Measurements from ENCODE around the gene UNC13B. TPM values are rescaled to one million over a fixed set of nuclear protein-coding genes. Genes with fewer than 3 reads are reported as not detected.

UNC13B gene
- total and polyA plus RNA-seq, 2 donors (not counting 3 experiments of a cell fraction or from before 2014, with no cell fraction given): 30.1 to 46.2 TPM

DNA sequence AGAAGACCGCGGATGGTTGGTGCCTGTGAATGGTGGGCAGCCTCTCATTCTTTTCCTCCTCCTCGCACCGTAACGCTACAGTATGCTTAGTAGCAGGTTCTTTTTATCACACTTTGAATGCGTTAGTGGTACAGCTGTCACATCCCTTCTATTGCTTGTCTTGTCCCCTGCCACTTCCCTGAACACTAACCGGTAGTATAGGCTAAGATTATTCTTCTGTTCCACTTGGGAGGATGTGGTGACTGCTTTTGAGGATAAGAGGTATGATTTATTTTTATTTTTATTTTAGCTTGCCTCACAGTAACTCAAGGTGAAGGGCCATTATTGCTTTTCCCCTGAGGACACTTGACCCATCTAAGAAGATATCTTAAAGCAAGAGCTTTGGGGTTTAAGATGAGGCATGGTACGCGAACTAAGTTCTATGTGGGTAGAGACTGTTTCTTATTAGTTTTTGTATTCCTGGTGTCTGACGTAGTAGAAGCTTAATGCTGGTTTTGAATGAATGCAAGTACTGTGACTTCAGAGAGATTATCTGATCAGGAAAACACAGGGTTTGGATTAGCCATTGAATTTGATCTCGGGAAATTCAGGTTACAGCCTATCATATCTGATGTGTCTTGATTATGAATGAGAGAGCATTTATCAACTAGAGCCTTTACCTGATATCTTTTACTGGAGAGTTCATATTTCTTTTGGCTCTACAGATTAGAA is 951 bp downstream of the UNC13B start:
- TF ChIP-seq POLR2A (IDR thresholded peaks at IDR 0.05; ENCODE audit: low read depth, low read length) (no peak), POLR2AphosphoS5 (IDR thresholded peaks at IDR 0.05; ENCODE audit: insufficient read depth, low read depth, low read length) (no peak), FOS (IDR thresholded peaks at IDR 0.05; ENCODE audit: borderline replicate concordance, insufficient read depth, low read length) (no peak), GATA2 (IDR thresholded peaks at IDR 0.05; ENCODE audit: insufficient read depth, insufficient read length, low read depth, low read length) (peak; percentile 15)
- TF ChIP-seq, protein P1, sequence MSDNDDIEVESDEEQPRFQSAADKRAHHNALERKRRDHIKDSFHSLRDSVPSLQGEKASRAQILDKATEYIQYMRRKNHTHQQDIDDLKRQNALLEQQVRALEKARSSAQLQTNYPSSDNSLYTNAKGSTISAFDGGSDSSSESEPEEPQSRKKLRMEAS (IDR thresholded peaks at IDR 0.05; ENCODE audit: insufficient read depth, insufficient read length): no peak
- peak overlapping the region; percentile 95 for H2AFZ ChIP-seq (ENCODE audit: low read depth, low read length)

DNA sequence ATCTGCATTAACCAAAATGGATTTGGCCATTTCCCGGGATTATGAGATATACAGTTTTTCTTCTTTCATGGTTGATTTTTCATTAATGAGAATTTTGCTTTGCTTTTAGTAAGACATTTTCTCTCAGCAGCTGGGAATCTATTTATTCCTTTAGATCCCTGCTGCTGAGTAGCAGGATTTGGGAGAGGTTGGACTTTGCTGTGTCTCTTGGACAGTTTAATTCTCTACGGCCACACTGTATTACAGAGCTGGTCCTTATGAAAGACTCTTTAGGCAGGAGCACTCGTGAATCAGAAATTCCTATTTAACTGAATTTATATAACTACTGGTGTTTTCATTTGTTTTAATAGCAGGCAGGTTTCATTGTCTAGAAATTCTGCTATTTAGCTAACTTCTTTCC is 1.6 kb downstream of the UNC13B start:
- peaks cover 38% of the 10 kb centered on the region for H3K79me2 ChIP-seq (ENCODE audit: control insufficient read depth, insufficient read depth, low read length)
- no peak for TF ChIP-seq GATA2 (IDR thresholded peaks at IDR 0.05; ENCODE audit: insufficient read depth, insufficient read length, low read depth, low read length)
- TF ChIP-seq, protein P2, sequence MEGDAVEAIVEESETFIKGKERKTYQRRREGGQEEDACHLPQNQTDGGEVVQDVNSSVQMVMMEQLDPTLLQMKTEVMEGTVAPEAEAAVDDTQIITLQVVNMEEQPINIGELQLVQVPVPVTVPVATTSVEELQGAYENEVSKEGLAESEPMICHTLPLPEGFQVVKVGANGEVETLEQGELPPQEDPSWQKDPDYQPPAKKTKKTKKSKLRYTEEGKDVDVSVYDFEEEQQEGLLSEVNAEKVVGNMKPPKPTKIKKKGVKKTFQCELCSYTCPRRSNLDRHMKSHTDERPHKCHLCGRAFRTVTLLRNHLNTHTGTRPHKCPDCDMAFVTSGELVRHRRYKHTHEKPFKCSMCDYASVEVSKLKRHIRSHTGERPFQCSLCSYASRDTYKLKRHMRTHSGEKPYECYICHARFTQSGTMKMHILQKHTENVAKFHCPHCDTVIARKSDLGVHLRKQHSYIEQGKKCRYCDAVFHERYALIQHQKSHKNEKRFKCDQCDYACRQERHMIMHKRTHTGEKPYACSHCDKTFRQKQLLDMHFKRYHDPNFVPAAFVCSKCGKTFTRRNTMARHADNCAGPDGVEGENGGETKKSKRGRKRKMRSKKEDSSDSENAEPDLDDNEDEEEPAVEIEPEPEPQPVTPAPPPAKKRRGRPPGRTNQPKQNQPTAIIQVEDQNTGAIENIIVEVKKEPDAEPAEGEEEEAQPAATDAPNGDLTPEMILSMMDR (IDR thresholded peaks at IDR 0.05; ENCODE audit: extremely low read depth in 1 of 2, insufficient read depth in 1 of 2, low read depth in 1 of 2, low read length in 2 of 2): no peak
- H3K36me3 ChIP-seq (ENCODE audit: control insufficient read depth in 2 of 2, extremely low read depth in 1 of 2, insufficient read depth in 2 of 2, low read length in 2 of 2): no peaks in the 10 kb centered on the region
- H2AFZ ChIP-seq (ENCODE audit: low read depth, low read length): no peak overlapping the region
- dilution Hi-C loops (cut with MboI; ENCODE audit: extremely low pct_ligation_motif_present, low sequenced_read_pairs): no loop called here
- H3K4me3 ChIP-seq (replicated peaks in 1 of 3; ENCODE audit: insufficient read depth in 1 of 3, low read depth in 1 of 3, low read length in 3 of 3): peak overlapping the region in 2 of 3 experiments; percentile 94 to 95
- FAIRE-seq (no peak), DNase-seq (ENCODE audit: low read depth, low spot score) (peak; percentile 4)
- H3K27me3 ChIP-seq (ENCODE audit: control insufficient read depth in 2 of 2, insufficient read depth in 2 of 2, low read length in 2 of 2): no peaks in the 10 kb centered on the region
- CTCF ChIA-PET: interaction anchor here (0.6 to 3.1 kb wide), 6 partner anchors 9 to 390 kb away, joined by 3 to 39 read pairs (median 8); partner anchors contain the start of gene ATOSB
- peak overlapping the region; percentile 94 for H3K4me2 ChIP-seq (ENCODE audit: insufficient read depth, low read length)
- H3K9me3 ChIP-seq (replicated peaks; ENCODE audit: control insufficient read depth, insufficient read depth, low read length): no peaks in the 10 kb centered on the region
- BruUV-seq (replicated peaks): no TSS peak
- peak overlapping the region; percentile 85 for H3K9ac ChIP-seq (replicated peaks; ENCODE audit: extremely low read depth, insufficient read depth, low read length)
- POLR2A ChIA-PET: interaction anchor here (0.7 kb wide), 1 partner anchor 1208 kb away, joined by 3 read pairs; no protein-coding TSS in a partner anchor
- H3K9me1 ChIP-seq (replicated peaks; ENCODE audit: control insufficient read depth, extremely low read depth, insufficient read depth, low read length): peaks cover 2% of the 10 kb centered on the region
- H3K27ac ChIP-seq (ENCODE audit: insufficient read depth, low read depth, low read length): peak overlapping the region; percentile 4
- intact Hi-C loops (cut with micrococcal nuclease): loop anchor here (5.0 to 10.0 kb wide), 2 partner anchors 114 to 171 kb away; no protein-coding TSS in a partner anchor
- H3K4me1 ChIP-seq (ENCODE audit: control insufficient read depth, extremely low read depth, insufficient read depth, low read length): peaks cover 34% of the 10 kb centered on the region
- no peaks in the 10 kb centered on the region for H4K20me1 ChIP-seq (replicated peaks; ENCODE audit: control insufficient read depth, extremely low read depth, insufficient read depth, low read length)

More for the DNA sequence above, 951 bp downstream of the UNC13B start:
- Histone ChIP-seq H3K4me1 (ENCODE audit: control insufficient read depth, extremely low read depth, insufficient read depth, low read length) (peaks cover 34% of the 10 kb centered on the region), H3K4me3 (replicated peaks in 1 of 3; ENCODE audit: insufficient read depth in 1 of 3, low read depth in 1 of 3, low read length in 3 of 3) (peak overlapping the region; percentile 86 to 95 (median 94)), H3K79me2 (ENCODE audit: control insufficient read depth, insufficient read depth, low read length) (peaks cover 34% of the 10 kb centered on the region), H3K9me3 (replicated peaks; ENCODE audit: control insufficient read depth, insufficient read depth, low read length) (no peaks in the 10 kb centered on the region), H4K20me1 (replicated peaks; ENCODE audit: control insufficient read depth, extremely low read depth, insufficient read depth, low read length) (no peaks in the 10 kb centered on the region), H3K4me2 (ENCODE audit: insufficient read depth, low read length) (peak overlapping the region; percentile 94), H3K9ac (replicated peaks; ENCODE audit: extremely low read depth, insufficient read depth, low read length) (peak overlapping the region; percentile 85), H3K27me3 (ENCODE audit: control insufficient read depth in 2 of 2, insufficient read depth in 2 of 2, low read length in 2 of 2) (no peaks in the 10 kb centered on the region), H3K27ac (ENCODE audit: insufficient read depth, low read depth, low read length) (peak overlapping the region; percentile 70), H3K36me3 (ENCODE audit: control insufficient read depth in 2 of 2, extremely low read depth in 1 of 2, insufficient read depth in 2 of 2, low read length in 2 of 2) (no peaks in the 10 kb centered on the region), H3K9me1 (replicated peaks; ENCODE audit: control insufficient read depth, extremely low read depth, insufficient read depth, low read length) (peaks cover 2% of the 10 kb centered on the region)
- FAIRE-seq (no peak), DNase-seq (ENCODE audit: low read depth, low spot score) (peak; percentile 37)
- ChIA-PET CTCF (interaction anchor here (0.6 to 3.1 kb wide), 11 partner anchors 9 to 391 kb away, joined by 3 to 39 read pairs (median 5); partner anchors contain the start of genes ATOSB and PIGO), POLR2A (interaction anchor here (1.3 to 1.5 kb wide), 2 partner anchors 47 to 49 kb away, joined by 6 to 7 read pairs; partner anchors contain the start of gene ATOSB)
- BruUV-seq (replicated peaks): TSS peak; percentile 27
- dilution Hi-C loops (cut with MboI; ENCODE audit: extremely low pct_ligation_motif_present, low sequenced_read_pairs) (no loop called here), intact Hi-C loops (cut with micrococcal nuclease) (loop anchor here (1.0 to 10.0 kb wide), 3 partner anchors 46 to 172 kb away; no protein-coding TSS in a partner anchor)

Measured in endothelial cell of umbilical vein (primary cell).